Right ventricle myocardium inferior (tissue), 1 donor: Measurements from ENCODE around the gene SELENOS. TPM values are rescaled to one million over a fixed set of nuclear protein-coding genes. Genes with fewer than 3 reads are reported as not detected.

Experiments
- ATAC-seq: fragments of 200-7000 bp; cut with Tn5 transposase; one replicate; pipeline ENCODE4 v1.9.1; 2020; ENCODE audit warnings: mild to moderate bottlenecking, moderate library complexity
- DNase-seq: peaks from one replicate; pipeline ENCODE4 v3.0.0; 2021; ENCODE audit errors: missing footprints
- intact Hi-C: fragments of 100-400 bp; cut with DNase I; formaldehyde crosslinking; loops from one replicate; pipeline ENCODE4 v1.11.0; 2022
- total RNA-seq: library from RNA; stranded (reverse); fragmentation: NEBNext Ultra II Directional; extraction: Animal tissue kit (Norgen Biotek cat#: 25700); gene quantifications from one replicate; pipeline ENCODE4 v1.2.1, GENCODE V29; 2021
- donor health status: DM: no; HTN: yes; CAD: no; lungs with severe emphysema.

Gene SELENOS
- total RNA-seq, 1 donor from 2014 or later = 42.1 TPM

GRCh38 chr15:101242999-101243336 is 34.3 kb downstream of the SELENOS start:
- intact Hi-C loops = loop anchor here (5.0 kb wide), 1 partner anchor 41 kb away; no protein-coding TSS in a partner anchor
- no peak for ATAC-seq
- no peak for DNase-seq

DNA sequence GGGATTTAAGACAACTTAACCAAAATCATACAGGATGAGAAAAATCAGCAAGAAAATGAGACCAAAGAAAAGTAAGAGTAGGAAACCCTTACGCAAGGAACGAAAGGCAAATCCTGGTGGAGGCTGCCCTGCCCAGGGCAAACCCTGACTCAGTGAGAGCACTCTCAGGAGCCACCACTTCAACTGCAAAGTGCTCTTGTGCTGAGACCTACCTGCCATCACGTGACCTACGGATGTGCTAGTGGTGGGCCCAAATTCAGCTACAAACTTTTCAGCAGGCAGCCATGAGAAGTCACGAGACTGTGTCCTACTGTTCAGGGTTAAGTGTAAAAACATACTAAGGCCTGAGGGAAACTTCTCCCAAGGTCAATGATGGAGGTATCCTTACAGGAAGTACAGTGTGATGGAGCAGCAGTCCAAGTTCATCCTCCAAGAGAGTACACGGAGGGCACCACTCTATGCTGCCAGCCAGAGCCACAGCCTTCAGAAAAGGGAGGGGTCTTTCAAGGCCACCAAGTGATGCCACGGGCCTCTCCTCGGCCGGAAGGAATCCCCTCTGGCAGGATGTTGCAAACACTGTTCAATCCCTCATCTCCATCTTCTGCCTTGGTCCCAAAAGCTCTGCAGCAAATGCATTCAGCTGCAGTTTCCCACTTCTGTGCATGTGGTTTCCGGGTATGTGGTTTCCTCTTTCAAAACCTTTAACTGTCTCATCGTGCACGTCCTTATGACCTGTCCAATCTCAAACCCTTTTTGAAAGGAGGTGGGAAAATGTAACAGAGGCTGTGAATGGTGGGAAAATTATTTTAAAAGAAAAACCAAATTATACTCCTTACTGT is 34.9 kb downstream of the SELENOS start:
- no peak for DNase-seq
- intact Hi-C loops = loop anchor here (5.0 kb wide), 1 partner anchor 40 kb away; no protein-coding TSS in a partner anchor

DNA sequence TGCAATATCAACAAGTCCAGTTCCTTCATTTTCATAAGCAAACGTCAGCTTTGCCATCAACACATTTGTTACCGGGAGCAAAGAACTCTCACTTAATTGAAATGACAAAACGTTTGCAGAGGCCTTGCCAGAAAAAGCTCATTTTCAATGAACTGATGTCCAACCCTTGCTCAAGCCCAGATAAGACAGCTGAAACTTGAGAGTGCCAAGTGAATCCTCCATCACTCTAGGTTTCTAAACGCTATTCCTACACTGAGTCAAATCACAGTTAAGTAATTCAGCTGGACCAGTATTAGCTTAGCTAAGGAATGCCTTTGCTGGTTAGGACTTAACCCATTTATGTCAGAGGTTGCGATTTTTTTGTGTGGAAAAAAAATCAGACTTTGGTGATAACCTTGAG is 36.9 kb downstream of the SELENOS start:
- DNase-seq (no peak), ATAC-seq (peak; percentile 90)
- intact Hi-C loops = loop anchor here (5.0 kb wide), 1 partner anchor 38 kb away; no protein-coding TSS in a partner anchor

More for the DNA sequence above, 34.9 kb downstream of the SELENOS start:
- ATAC-seq = no peak

GRCh38 chr15:101239724-101240136 is 37.6 kb downstream of the SELENOS start:
- intact Hi-C loops = loop anchor here (5.0 kb wide), 1 partner anchor 37 kb away; no protein-coding TSS in a partner anchor
- no peak for ATAC-seq

DNA sequence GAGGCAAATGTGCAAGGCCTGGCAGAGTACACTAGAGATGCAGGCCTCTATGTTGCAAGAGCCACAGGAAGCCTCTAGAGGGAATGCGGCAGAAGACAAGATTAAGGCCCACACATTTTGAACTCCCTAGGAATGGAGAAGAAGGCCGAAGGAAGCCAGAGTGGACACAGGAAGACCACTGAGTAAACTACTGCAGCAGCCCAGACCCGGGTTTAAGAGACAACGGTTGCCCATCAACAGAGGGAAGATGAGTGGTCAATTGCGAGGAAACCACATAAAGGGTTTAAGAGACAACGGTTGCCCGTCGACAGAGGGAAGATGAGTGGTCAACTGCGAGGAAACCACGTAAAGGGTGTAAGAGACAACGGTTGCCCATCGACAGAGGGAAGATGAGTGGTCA is 40.0 kb downstream of the SELENOS start:
- ATAC-seq = peak; percentile 35
- intact Hi-C loops = no loop called here
- no peak for DNase-seq

More at GRCh38 chr15:101239724-101240136, 37.6 kb downstream of the SELENOS start:
- no peak for DNase-seq

- ATAC-seq (no peak), DNase-seq (no peak)
- intact Hi-C loops = no loop called here
These were observed 43.5 kb downstream of the SELENOS start for GRCh38 chr15:101233651-101234280.

DNA sequence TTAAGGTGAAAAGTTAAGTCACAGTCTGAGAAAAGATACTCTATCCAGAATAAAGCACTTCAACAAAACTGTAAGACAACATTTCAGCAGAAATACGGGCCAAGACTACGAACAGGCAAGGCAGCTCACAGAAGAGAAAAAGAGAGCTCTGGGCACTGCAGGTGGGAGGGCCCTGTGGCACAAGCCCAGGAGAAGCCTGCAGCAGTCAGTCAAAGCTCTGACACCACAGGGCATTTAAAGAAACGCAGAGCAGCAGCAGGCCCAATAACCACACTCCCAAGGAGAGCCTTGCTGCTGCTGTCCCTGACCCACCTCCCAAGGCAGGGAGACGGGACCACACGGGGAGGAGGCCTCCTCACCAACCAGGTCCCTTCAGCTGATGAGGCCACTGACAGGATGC is 44.6 kb downstream of the SELENOS start:
- DNase-seq = no peak
- intact Hi-C loops = no loop called here
- ATAC-seq = peak; percentile 74

GRCh38 chr15:101228313-101228712 is 49.0 kb downstream of the SELENOS start:
- no peak for ATAC-seq
- intact Hi-C loops = no loop called here
- no peak for DNase-seq

- intact Hi-C loops = no loop called here
- ATAC-seq (no peak), DNase-seq (no peak)
These were observed 51.6 kb downstream of the SELENOS start for GRCh38 chr15:101225658-101226057.

Other genes starting within 250 kb of the SELENOS start
- 13.3 TPM for gene CHSY1, start 25.4 kb downstream of the SELENOS start, total RNA-seq
- gene SNRPA1, start 17.8 kb upstream of the SELENOS start, total RNA-seq = 30.4 TPM
- 33.8 TPM for gene PCSK6, start 212.2 kb upstream of the SELENOS start, total RNA-seq